IgD-negative memory B cell (primary cell): ENCODE measurements around the gene UBE2Q2. TPM values are rescaled to one million over a fixed set of nuclear protein-coding genes. Genes with fewer than 3 reads are reported as not detected.
"Not testable (repeated sequence)": the region's sequence is repeated elsewhere in the genome, so short reads cannot be mapped to it uniquely, and the experiment has no call there.

Source experiments
- H3K27ac Mint-ChIP-seq, 3 donors: one replicate each; pipeline ENCODE4 v1.8.0; 2020 to 2022; ENCODE audit warnings: mild to moderate bottlenecking in 3 of 3, mixed read lengths in 3 of 3, moderate library complexity in 1 of 3
- H3K27me3 Mint-ChIP-seq: one replicate; pipeline ENCODE4 v1.8.0; 2021; ENCODE audit warnings: mixed read lengths
- H3K36me3 Mint-ChIP-seq: one replicate; pipeline ENCODE4 v1.8.0; 2020; ENCODE audit warnings: mild to moderate bottlenecking, mixed read lengths
- H3K4me1 Mint-ChIP-seq, 3 donors: one replicate each; pipeline ENCODE4 v1.8.0; 2020 to 2022; ENCODE audit warnings: mixed read lengths in 3 of 3, mild to moderate bottlenecking in 1 of 3
- H3K4me3 Mint-ChIP-seq, 4 donors: one replicate each; pipeline ENCODE4 v1.8.0; 2020 to 2022; ENCODE audit warnings: mild to moderate bottlenecking in 4 of 4, mixed read lengths in 4 of 4, moderate library complexity in 3 of 4
- H3K9me3 Mint-ChIP-seq, 3 donors: one replicate each; pipeline ENCODE4 v1.8.0; 2020 to 2021; ENCODE audit warnings: mixed read lengths in 3 of 3, mild to moderate bottlenecking in 1 of 3
- polyA plus RNA-seq: library from polyadenylated mRNA; unstranded; fragments of 300-500 nt; fragmentation: Illumina TruSeq; gene quantifications from one replicate; pipeline ENCODE4 v1.2.3, GENCODE V29; 2021

The UBE2Q2 gene
- 21.4 TPM for polyA plus RNA-seq

DNA sequence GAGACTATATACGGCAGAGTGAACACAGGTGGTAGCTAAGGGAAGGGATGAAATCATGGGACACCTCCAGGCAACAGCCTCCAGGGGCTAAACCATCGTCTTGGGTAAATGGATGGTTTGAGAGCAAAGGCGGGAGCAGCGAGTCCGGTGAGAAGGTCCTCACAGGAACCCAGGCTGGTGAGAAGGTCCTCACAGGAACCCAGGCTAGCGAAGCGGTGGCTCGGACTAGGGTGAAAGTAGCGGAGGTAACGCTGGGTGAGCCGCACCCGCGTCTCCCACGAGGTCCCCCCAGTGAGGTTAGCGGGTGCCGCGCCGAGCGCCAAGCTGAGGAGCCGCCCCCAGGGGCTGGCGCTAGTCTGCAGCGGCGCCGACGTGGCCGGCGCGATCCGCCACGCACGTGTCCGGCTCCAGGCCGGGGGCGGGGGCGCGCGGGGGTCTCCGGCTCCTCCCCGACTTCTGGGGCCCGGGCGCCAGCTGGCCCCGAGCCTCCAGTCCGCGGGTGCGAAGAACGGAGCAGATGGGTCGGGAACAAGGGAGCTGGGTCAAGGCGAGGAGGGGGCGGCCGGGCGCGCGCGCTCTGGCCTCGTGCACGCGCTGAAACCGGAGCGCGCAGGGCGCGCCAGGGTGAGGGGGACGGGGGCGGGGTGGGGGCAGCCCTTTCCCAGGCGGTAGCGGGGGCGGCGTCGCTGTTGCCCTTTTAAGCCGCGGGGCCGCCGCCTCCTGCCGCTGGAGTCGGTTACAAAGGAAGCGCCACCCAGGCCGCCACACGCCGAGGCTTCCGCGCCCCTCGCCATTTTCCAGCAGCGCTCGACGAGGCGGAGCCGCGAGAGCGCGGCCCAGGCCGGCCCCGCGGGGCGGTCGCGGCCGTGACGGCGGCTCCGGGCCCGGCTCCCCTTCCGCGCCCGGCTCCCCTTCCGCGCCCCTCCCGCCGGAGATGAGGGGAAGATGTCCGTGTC is at the start of gene UBE2Q2:
UBE2Q2 (plus strand) TSS at position 726 of the 956 bp plus-strand sequence; CDS start at position 946, 220 bp downstream.
- Mint-ChIP-seq H3K4me1 (peaks cover 30 to 37% (median 35%) of the 10 kb centered on the region in 3 donors), H3K9me3 (no peaks in the 10 kb centered on the region), H3K4me3 (peak within 1 kb of the TSS; percentile 90 to 98 (median 96)), H3K36me3 (peaks cover 4% of the 10 kb centered on the region), H3K27me3 (no peaks in the 10 kb centered on the region), H3K27ac (peak within 1 kb of the TSS; percentile 87 to 93 (median 89))

DNA sequence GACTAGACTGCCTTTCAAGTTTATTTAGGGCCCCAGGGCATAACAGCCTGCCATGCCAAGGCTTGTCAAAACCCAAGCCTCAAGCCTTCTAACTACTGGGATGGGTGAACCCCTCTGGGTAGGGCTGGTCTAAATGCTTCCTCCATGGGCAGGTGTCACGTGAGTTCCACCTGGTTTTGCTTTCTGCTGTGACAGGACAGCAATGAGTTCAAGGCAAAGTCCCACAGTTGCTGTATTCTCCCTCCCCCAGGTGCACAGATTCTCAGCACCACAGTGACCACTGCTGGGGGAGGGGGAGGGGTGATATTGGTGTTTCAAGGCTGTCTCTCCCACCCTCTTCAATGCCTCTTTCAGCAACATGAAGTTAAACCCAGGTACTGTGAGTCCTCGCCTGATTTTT is 46.9 kb upstream of the UBE2Q2 start:
- peaks cover 0 to 2% (median 1%) of the 10 kb centered on the region in 3 donors for H3K4me1 Mint-ChIP-seq
- no peak overlapping the region for H3K4me3 Mint-ChIP-seq
- H3K27ac Mint-ChIP-seq = no peak overlapping the region
- H3K9me3 Mint-ChIP-seq = no peaks in the 10 kb centered on the region
- H3K27me3 Mint-ChIP-seq = peaks cover 40% of the 10 kb centered on the region
- H3K36me3 Mint-ChIP-seq = peaks cover 3% of the 10 kb centered on the region

DNA sequence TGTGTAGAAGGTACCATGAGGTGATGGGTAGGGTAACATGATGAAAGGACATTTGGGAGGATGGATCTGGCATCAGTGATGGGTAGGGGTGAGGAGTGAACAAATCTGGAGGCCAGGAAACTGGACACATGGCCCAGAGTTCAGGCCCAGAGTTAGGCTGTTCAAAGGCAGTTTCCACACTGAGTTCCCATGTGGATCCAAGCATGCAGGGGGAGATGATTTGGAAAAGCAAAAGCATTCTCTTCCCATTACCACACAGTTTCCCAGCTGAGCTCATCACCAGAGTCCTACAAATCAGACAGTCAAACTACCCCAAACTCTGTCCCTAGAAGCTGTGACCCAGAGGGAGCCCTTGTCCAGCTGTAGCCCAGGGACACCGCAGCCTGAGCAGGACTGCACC is 46.1 kb upstream of the UBE2Q2 start:
- H3K4me1 Mint-ChIP-seq = not testable (repeated sequence)

DNA sequence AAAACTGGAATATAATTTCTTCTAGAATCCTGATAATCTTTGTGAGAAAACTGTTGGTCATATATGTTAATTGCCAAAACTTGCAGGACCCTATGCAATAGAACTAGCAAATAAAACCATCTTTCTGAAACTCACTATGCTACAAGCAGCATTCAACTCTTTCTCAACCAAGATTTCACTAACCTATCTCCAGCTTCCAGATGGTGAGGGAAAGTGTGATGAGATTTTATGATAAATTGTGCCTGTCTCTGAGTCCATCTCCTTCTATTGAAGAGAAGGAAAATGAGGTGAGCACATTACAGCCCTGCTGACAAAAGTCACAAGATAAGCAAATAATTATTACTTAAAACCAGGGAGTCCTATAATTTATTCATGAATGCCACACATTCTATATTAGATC is 44.1 kb upstream of the UBE2Q2 start:
- H3K27me3 Mint-ChIP-seq = peaks cover 43% of the 10 kb centered on the region
- H3K36me3 Mint-ChIP-seq = no peaks in the 10 kb centered on the region
- peaks cover 3 to 7% (median 4%) of the 10 kb centered on the region in 3 donors for H3K4me1 Mint-ChIP-seq
- H3K9me3 Mint-ChIP-seq = no peaks in the 10 kb centered on the region
- H3K4me3 Mint-ChIP-seq = no peak overlapping the region
- no peak overlapping the region for H3K27ac Mint-ChIP-seq

More for the DNA sequence above, 46.1 kb upstream of the UBE2Q2 start:
- H3K36me3 Mint-ChIP-seq, H3K4me3 Mint-ChIP-seq, H3K27ac Mint-ChIP-seq, H3K9me3 Mint-ChIP-seq: not testable (repeated sequence)
- H3K27me3 Mint-ChIP-seq = peaks cover 45% of the 10 kb centered on the region

DNA sequence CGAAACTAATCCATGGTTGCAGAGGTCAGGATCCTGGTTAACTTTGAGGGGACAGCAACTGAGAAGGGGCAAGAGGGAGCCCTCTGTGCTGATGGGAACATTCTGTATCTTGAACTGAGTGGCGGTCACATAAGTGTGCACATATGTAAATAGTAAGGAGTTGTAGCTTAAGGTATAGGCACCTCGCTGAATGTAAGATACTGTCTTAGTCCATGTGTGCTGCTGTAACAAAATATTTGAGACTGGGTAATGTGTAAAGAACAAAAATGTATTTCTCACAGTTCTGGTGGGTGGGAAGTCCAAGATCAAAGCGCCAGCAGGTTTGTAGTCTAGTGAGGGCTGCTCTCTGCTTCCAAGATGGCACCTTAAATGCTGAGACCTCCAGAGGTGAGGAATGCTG is 42.8 kb upstream of the UBE2Q2 start:
- not testable (repeated sequence) for H3K4me1 Mint-ChIP-seq, H3K4me3 Mint-ChIP-seq, H3K36me3 Mint-ChIP-seq, H3K9me3 Mint-ChIP-seq, H3K27ac Mint-ChIP-seq
- peaks cover 39% of the 10 kb centered on the region for H3K27me3 Mint-ChIP-seq

DNA sequence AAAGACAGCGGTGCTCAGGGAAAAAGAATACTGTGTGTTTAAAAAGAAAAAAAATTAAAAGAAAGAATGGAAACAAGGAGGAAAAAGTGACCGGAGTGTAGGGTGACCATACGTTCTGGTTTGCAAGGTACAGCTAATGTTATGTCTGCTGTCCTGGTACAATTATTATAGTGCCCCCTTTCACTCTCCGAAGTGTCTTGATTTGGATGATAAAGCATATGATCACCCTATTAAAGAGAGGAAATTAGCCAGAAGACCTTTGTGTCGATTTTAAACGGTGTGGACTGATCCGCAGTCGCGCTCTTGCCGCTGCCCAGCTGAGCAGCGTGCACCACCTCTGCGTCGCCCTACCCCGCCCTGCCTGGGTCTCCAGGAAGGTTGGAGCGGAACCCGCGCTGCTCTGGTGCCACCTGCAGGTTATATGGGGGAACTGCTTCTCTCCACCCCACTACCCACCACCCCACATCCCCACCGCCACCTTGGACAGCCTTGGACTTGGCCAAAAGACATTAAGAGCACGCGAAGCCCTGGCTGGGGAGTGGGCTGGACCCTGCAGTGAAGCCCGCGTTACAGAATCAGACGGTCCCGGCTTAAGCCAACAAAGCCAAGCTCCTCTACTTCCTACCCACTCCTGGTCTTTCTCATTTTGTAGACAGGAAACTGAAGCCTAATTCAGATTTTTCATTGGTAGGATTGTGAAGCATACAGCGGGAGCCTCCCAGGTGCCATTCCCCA is 41.2 kb upstream of the UBE2Q2 start:
- Mint-ChIP-seq H3K27me3 (peaks cover 40% of the 10 kb centered on the region), H3K27ac (no peak overlapping the region), H3K4me1 (peaks cover 3 to 7% (median 4%) of the 10 kb centered on the region in 3 donors), H3K9me3 (no peaks in the 10 kb centered on the region), H3K4me3 (peak overlapping the region in 3 of 4 donors; percentile 8 to 69 (median 54)), H3K36me3 (no peaks in the 10 kb centered on the region)

DNA sequence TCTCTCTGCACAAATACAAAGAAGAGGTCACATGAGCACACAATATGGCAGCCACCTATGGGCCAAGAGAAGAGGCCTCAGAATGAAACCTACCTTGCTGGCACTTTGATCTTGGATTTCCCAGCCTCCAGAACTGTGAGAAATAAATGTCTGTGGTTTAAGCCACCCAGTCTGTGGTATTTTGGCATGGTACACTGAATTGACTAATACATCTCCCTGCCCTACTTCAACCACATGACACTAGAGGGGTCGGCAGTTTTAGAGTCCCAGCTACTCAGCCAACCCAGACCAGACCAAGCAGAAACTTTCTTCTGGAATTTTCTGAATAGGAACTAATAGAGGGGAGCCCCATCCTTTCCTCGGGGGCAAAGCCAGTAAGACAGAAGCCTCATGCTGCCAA is 35.8 kb upstream of the UBE2Q2 start:
- H3K27me3 Mint-ChIP-seq = peaks cover 21% of the 10 kb centered on the region
- not testable (repeated sequence) for H3K4me1 Mint-ChIP-seq, H3K27ac Mint-ChIP-seq, H3K36me3 Mint-ChIP-seq, H3K9me3 Mint-ChIP-seq, H3K4me3 Mint-ChIP-seq

DNA sequence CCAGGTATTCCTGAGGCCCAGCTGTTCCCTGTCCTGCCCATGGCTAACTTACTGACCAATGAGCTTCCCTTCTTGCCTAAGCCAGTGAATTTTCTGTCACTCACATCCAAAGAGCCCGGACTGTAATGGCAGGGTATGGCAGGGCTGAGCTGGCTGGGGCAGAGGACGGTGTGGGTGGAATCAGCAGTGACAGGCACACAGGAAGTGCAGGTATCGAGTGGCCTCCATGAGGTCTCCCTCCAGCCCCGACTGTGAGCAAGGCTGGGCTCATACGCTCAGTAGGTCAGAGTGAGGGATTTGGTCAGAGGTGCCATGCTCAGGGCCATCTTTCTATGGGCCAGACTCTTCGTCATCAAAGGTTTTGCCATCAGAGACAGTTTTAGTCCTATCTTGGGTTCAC is 35.2 kb upstream of the UBE2Q2 start:
- not testable (repeated sequence) for H3K4me3 Mint-ChIP-seq, H3K27ac Mint-ChIP-seq, H3K9me3 Mint-ChIP-seq, H3K4me1 Mint-ChIP-seq, H3K36me3 Mint-ChIP-seq
- H3K27me3 Mint-ChIP-seq = peaks cover 19% of the 10 kb centered on the region

DNA sequence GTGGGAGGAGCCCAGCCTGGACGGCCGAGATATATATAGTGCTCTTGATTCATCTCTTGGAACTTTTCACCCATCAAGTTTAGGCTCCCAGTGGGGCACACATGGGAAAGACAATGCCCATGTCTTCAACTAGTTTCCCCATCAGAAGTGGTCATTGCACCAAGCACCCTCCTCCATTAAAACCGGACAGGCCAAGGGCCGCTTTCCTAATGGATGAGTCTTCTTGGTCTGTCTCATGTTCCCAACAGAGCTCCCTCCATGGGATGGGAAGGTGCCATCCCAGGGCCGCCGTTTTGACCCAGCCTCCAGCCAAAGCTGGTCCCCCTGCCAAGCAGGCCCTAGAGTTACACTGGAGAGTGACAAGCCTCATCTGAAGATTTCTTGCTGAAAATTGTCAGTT is 34.7 kb upstream of the UBE2Q2 start:
- H3K9me3 Mint-ChIP-seq = peaks cover 0 to 2% (median 0%) of the 10 kb centered on the region in 3 donors
- H3K27ac Mint-ChIP-seq = peak overlapping the region in 1 of 3 donors; percentile 28
- peaks cover 19% of the 10 kb centered on the region for H3K27me3 Mint-ChIP-seq
- no peaks in the 10 kb centered on the region for H3K36me3 Mint-ChIP-seq
- no peak overlapping the region for H3K4me3 Mint-ChIP-seq
- no peaks in the 10 kb centered on the region for H3K4me1 Mint-ChIP-seq

DNA sequence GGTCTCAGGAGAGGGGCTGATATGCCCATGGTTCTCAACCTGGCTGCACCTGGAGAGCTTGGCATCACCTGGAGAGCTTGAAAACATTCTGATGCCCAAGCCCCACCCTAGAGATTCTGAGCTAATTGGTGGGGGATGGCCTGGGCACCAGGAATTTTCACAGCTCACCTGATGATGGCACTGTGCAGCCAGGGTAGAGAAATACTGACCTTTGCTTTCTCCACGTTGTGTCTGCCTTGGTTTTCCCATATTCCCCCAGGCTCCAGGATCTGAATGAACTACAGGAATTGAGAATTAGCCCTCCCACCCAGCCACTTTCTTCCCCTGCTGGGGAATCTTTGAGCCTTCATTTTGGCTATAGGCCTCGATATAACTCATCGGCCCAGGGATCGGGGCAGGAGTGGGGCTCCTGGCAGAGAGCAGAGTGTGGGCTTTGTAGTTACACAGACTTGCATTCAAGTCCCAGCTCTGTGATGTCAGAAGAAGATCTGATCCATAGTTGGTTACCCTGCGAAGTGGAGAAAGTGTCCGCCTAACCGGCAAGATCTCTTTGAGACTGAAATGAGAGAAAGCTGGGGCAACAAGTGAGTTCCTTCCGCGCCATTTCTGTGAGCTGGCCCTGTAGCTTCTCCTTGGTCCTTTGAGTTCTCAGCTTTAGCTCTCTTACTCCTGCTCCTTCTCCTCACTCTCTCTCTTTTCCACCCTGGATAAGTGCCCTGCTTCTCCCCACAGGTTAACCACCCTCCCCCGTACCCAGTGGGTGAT is 33.1 kb upstream of the UBE2Q2 start:
- Mint-ChIP-seq H3K4me3 (no peak overlapping the region), H3K9me3 (peaks cover 0 to 2% (median 0%) of the 10 kb centered on the region in 3 donors), H3K4me1 (no peaks in the 10 kb centered on the region), H3K36me3 (no peaks in the 10 kb centered on the region), H3K27ac (peak overlapping the region in 1 of 3 donors; percentile 60), H3K27me3 (peaks cover 17% of the 10 kb centered on the region)

DNA sequence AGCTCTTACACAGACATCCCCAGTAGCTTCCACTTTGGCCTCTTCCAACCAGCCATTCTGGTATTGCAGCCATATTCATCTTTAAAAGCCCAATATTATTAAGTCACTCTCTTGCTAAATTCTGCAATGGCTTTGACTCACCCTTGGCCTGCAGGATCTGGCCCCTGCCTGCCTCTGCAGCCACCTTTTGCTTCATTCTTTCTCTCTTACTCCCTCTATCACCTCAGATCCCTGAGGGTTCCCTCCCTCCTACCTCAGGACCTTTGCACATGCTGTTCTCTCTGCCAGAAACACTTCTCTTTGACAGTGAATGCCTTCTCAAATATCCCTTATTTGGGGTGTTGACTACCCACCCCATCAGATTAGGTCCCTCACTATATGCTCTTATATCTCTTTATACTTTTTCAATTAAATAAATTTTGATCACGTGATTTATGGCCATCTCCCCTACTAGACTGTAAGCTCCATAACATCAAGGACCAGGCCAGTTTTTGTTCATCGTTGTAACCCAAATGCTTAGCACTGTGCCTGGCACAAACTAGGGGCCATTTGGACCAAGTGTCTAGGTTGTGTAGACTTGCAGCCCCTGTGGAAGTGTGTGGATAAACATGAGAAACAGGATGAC is 32.3 kb upstream of the UBE2Q2 start:
- Mint-ChIP-seq H3K4me3 (peak overlapping the region in 1 of 4 donors; percentile 31), H3K36me3 (no peaks in the 10 kb centered on the region), H3K27ac (no peak overlapping the region), H3K4me1 (no peaks in the 10 kb centered on the region), H3K27me3 (peaks cover 17% of the 10 kb centered on the region), H3K9me3 (peaks cover 0 to 2% (median 0%) of the 10 kb centered on the region in 3 donors)

DNA sequence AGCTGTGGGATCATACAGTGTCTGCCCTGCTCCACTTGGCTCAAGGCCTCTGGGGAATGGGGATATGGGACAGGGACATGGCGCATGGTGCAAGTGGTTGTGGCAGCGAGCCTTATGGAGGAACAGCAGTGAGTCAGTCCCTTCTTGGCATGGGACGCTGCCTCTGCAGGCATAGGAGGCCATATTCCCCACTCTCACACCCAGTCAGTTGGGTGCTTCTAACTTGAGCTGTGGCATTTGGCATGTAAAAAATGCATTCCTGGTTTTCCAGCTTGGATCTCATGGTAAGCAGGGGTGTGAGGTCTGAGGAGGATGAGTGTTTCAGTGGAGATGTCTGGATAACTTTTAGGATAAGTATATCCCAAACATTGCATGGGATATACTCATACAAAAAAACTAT is 31.6 kb upstream of the UBE2Q2 start:
- H3K27ac Mint-ChIP-seq = peak overlapping the region in 1 of 3 donors; percentile 4
- H3K9me3 Mint-ChIP-seq = peaks cover 0 to 2% (median 0%) of the 10 kb centered on the region in 3 donors
- H3K27me3 Mint-ChIP-seq = peaks cover 14% of the 10 kb centered on the region
- H3K4me1 Mint-ChIP-seq = no peaks in the 10 kb centered on the region
- no peak overlapping the region for H3K4me3 Mint-ChIP-seq
- no peaks in the 10 kb centered on the region for H3K36me3 Mint-ChIP-seq

DNA sequence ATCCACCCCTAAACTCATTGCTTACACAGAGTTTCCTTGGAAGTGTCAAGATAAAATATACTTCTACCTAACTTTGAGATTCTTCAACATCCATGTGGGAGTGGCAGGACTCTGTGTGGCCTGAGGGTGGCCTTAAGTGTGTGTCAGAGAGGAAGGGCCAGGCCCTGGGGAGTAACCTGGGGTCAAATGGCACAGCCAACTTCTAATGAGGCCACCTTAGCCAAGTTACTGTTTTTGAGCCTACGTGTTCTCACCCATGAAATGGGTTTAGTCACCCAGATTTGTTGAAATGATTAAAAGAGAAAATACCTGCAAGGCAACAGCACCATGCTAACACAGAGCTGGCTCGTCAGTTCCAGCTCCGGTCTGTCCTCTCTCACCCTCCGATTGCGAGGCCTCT is 28.5 kb upstream of the UBE2Q2 start:
- Mint-ChIP-seq H3K27ac (peak overlapping the region in 1 of 3 donors; percentile 21), H3K36me3 (no peaks in the 10 kb centered on the region), H3K4me3 (no peak overlapping the region), H3K9me3 (no peaks in the 10 kb centered on the region), H3K27me3 (no peaks in the 10 kb centered on the region), H3K4me1 (peaks cover 3 to 4% (median 3%) of the 10 kb centered on the region in 3 donors)
